Measurements from ENCODE around the gene FAM162B. TPM values are rescaled to one million over a fixed set of nuclear protein-coding genes. Genes with fewer than 3 reads are reported as not detected.
A peak's percentile ranks its signal among the peaks of the same experiment; 100 is the strongest.

FAM162B gene
- total RNA-seq, 1 experiment from 2014 or later, result not detected

GRCh38 chr6:116766506-116767176 is 1.1 kb upstream of the FAM162B start:
- CTCF ChIA-PET, result no interaction called here
- ATAC-seq (no peak), DNase-seq (ENCODE audit: low read depth, low spot score) (no peak)
- Histone ChIP-seq H3K36me3 (ENCODE audit: control insufficient read depth, insufficient read depth, low read length) (no peaks in the 10 kb centered on the region), H3K4me1 (ENCODE audit: control insufficient read depth, insufficient read depth, low read length) (no peaks in the 10 kb centered on the region), H3K4me3 (ENCODE audit: low read depth in 2 of 2, low read length in 2 of 2) (no peak overlapping the region), H3K9me3 (ENCODE audit: control insufficient read depth, insufficient read depth, low read depth, low read length) (no peaks in the 10 kb centered on the region), H3K27ac (ENCODE audit: low read length) (no peak overlapping the region), H3K27me3 (ENCODE audit: control insufficient read depth, insufficient read depth, low read length) (peaks cover 10% of the 10 kb centered on the region; the same call in 1 of the 2 replicates)
- no TSS peak for BruUV-seq (replicated peaks)
- no peak for TF ChIP-seq TCF7L2 (IDR thresholded peaks at IDR 0.05; ENCODE audit: low read depth, low read length)
- TF ChIP-seq REST (IDR thresholded peaks at IDR 0.05; ENCODE audit: insufficient read depth in 1 of 2, low read depth in 2 of 2, low read length in 1 of 2), result no peak
- no peak for TF ChIP-seq POLR2AphosphoS5 (IDR thresholded peaks at IDR 0.05; ENCODE audit: low read depth, low read length)
- TF ChIP-seq SIN3A (IDR thresholded peaks at IDR 0.05; ENCODE audit: borderline replicate concordance, insufficient read depth, low read depth, low read length), result no peak
- no peak for TF ChIP-seq CTCF (IDR thresholded peaks at IDR 0.05)
- POLR2A ChIA-PET, result no interaction called here
- in situ Hi-C loops (cut with HindIII; ENCODE audit: low pct_unique_long_range_greater_than_20kb, low sequenced_read_pairs) (no loop called here), intact Hi-C loops (cut with micrococcal nuclease; ENCODE audit: unreplicated experiment) (no loop called here)

GRCh38 chr6:116764629-116764960 is 924 bp downstream of the FAM162B start:
- ChIA-PET CTCF (no interaction called here), POLR2A (no interaction called here)
- intact Hi-C loops (cut with micrococcal nuclease; ENCODE audit: unreplicated experiment) (no loop called here), in situ Hi-C loops (cut with HindIII; ENCODE audit: low pct_unique_long_range_greater_than_20kb, low sequenced_read_pairs) (no loop called here)
- no peaks in the 10 kb centered on the region for H3K9me3 ChIP-seq (ENCODE audit: control insufficient read depth, insufficient read depth, low read depth, low read length)
- no peaks in the 10 kb centered on the region for H3K36me3 ChIP-seq (ENCODE audit: control insufficient read depth, insufficient read depth, low read length)
- peak; percentile 24; the same call in 1 of the 2 replicates for ATAC-seq
- no peak for DNase-seq (ENCODE audit: low read depth, low spot score)
- no TSS peak for BruUV-seq (replicated peaks)
- peaks cover 12% of the 10 kb centered on the region; the same call in 1 of the 2 replicates for H3K27me3 ChIP-seq (ENCODE audit: control insufficient read depth, insufficient read depth, low read length)
- peak overlapping the region; percentile 32 to 36; a peak in 3 of 4 replicates for H3K4me3 ChIP-seq (ENCODE audit: low read depth in 2 of 2, low read length in 2 of 2)
- H3K27ac ChIP-seq (ENCODE audit: low read length), result no peak overlapping the region
- no peak for TF ChIP-seq REST (IDR thresholded peaks at IDR 0.05; ENCODE audit: insufficient read depth in 1 of 2, low read depth in 2 of 2, low read length in 1 of 2)
- TF ChIP-seq CTCF (IDR thresholded peaks at IDR 0.05), result no peak
- TF ChIP-seq SIN3A (IDR thresholded peaks at IDR 0.05; ENCODE audit: borderline replicate concordance, insufficient read depth, low read depth, low read length), result no peak
- TF ChIP-seq POLR2AphosphoS5 (IDR thresholded peaks at IDR 0.05; ENCODE audit: low read depth, low read length), result no peak
- no peak for TF ChIP-seq TCF7L2 (IDR thresholded peaks at IDR 0.05; ENCODE audit: low read depth, low read length)
- no peaks in the 10 kb centered on the region for H3K4me1 ChIP-seq (ENCODE audit: control insufficient read depth, insufficient read depth, low read length)
